Uterus (tissue), 4 donors: ENCODE results near the gene SLC35F1. TPM values are rescaled to one million over a fixed set of nuclear protein-coding genes. Genes with fewer than 3 reads are reported as not detected.

Experiments used
- DNase-seq, 2 donors: peaks; one replicate each; pipeline ENCODE4 v3.0.0-alpha.2; 2019 to 2020
- H3K27ac ChIP-seq, 2 donors: fragments of 200-600 bp; sonication (generic); 1 replicate in 1 of 2; 2 replicates in 1 of 2; pipeline ENCODE4 v1.5.1; 2016 to 2018
- H3K27me3 ChIP-seq, 2 donors: fragments of 200-600 bp; sonication (generic); one replicate each; pipeline ENCODE4 v1.5.1; 2018 to 2019; ENCODE audit warnings: control low read depth in 1 of 2
- H3K36me3 ChIP-seq, 2 donors: fragments of 200-600 bp; sonication (generic); one replicate each; pipeline ENCODE4 v1.5.1; 2019; ENCODE audit warnings: control low read depth in 1 of 2
- H3K4me1 ChIP-seq, 2 donors: fragments of 200-600 bp; sonication (generic); one replicate each; pipeline ENCODE4 v1.5.1; 2018 to 2019; ENCODE audit warnings: control low read depth in 1 of 2
- H3K4me3 ChIP-seq, 2 donors: fragments of 200-600 bp; sonication (generic); 1 replicate in 1 of 2; 2 replicates in 1 of 2; pipeline ENCODE4 v1.5.1; 2018 to 2019; ENCODE audit warnings: mild to moderate bottlenecking in 1 of 2
- H3K9me3 ChIP-seq, 2 donors: fragments of 200-600 bp; sonication (generic); one replicate each; pipeline ENCODE4 v1.5.1; 2019; ENCODE audit warnings: control low read depth in 1 of 2
- CTCF ChIP-seq, 4 experiments: fragments of 200-600 bp in 2 of 4; fragments of 450-650 bp in 2 of 4; sonication (generic) in 2 of 4; IDR thresholded peaks; one replicate each; pipeline ENCODE4 v1.5.1; 2016 to 2019; ENCODE audit warnings: antibody characterized with exemption in 4 of 4, mild to moderate bottlenecking in 2 of 4, moderate library complexity in 1 of 4
- POLR2A ChIP-seq, 2 donors: fragments of 450-650 bp; IDR thresholded peaks; one replicate each; pipeline ENCODE4 v1.6.1; 2016; ENCODE audit warnings: antibody characterized with exemption in 2 of 2, mild to moderate bottlenecking in 1 of 2, moderate library complexity in 1 of 2
- intact Hi-C: fragments of 100-400 bp; cut with DNase I; formaldehyde crosslinking; loops from one replicate; pipeline ENCODE4 v1.15.1; 2023; ENCODE audit warnings: low total_unique reads
- total RNA-seq, 4 donors: library from RNA; depleted of rRNA in 3 of 4; stranded (reverse); fragments of >200 nt in 3 of 4; gene quantifications; one replicate each; pipeline versions ENCODE4 v1.1.0 to v1.2.4, GENCODE V29; 2014 to 2023
- donor health status: DM: yes; HTN: yes; CAD: no.

The SLC35F1 gene
- total RNA-seq, 4 donors from 2014 or later = 1.0 to 12.1 (median 9.7) TPM

- Histone ChIP-seq H3K36me3 (no peaks in the 10 kb centered on the region), H3K9me3 (no peaks in the 10 kb centered on the region), H3K27me3 (no peaks in the 10 kb centered on the region), H3K4me1 (no peaks in the 10 kb centered on the region), H3K4me3 (no peak overlapping the region), H3K27ac (no peak overlapping the region)
- intact Hi-C loops = no loop called here
- TF ChIP-seq POLR2A (IDR thresholded peaks at IDR 0.05) (no peak), CTCF (IDR thresholded peaks at IDR 0.05) (no peak)
- DNase-seq = no peak
Measured at GRCh38 chr6:117916483-117916882, 9.4 kb downstream of the SLC35F1 start.

GRCh38 chr6:117917176-117917575, 10.1 kb downstream of the SLC35F1 start:
- DNase-seq = no peak
- Histone ChIP-seq H3K27me3 (no peaks in the 10 kb centered on the region), H3K27ac (no peak overlapping the region), H3K4me1 (no peaks in the 10 kb centered on the region), H3K36me3 (no peaks in the 10 kb centered on the region), H3K4me3 (no peak overlapping the region), H3K9me3 (no peaks in the 10 kb centered on the region)
- TF ChIP-seq CTCF (IDR thresholded peaks at IDR 0.05) (no peak), POLR2A (IDR thresholded peaks at IDR 0.05) (no peak)
- intact Hi-C loops = no loop called here

DNA sequence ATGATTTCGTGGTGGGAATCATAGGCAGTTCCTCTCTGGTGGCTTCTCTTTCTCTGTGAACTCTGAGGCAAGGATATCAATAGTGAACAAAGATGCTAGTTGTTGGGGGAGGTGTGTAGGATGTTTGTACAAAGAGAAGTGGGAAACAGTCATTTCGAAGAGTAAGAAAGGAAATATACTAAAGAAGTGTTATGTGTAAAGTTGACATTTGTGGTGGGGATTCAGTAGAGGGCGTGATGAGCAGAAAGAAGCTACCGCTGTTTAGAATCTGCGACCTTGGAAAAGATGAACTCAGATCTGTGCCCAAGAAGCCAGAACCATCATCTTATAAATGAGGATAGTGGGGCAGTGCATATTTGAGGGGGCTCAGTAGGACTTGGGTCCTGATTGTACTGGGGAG, 11.4 kb downstream of the SLC35F1 start:
- TF ChIP-seq POLR2A (IDR thresholded peaks at IDR 0.05) (no peak), CTCF (IDR thresholded peaks at IDR 0.05) (no peak)
- Histone ChIP-seq H3K4me1 (no peaks in the 10 kb centered on the region), H3K9me3 (no peaks in the 10 kb centered on the region), H3K27ac (no peak overlapping the region), H3K36me3 (no peaks in the 10 kb centered on the region), H3K4me3 (no peak overlapping the region), H3K27me3 (no peaks in the 10 kb centered on the region)
- no peak for DNase-seq
- intact Hi-C loops = no loop called here

DNA sequence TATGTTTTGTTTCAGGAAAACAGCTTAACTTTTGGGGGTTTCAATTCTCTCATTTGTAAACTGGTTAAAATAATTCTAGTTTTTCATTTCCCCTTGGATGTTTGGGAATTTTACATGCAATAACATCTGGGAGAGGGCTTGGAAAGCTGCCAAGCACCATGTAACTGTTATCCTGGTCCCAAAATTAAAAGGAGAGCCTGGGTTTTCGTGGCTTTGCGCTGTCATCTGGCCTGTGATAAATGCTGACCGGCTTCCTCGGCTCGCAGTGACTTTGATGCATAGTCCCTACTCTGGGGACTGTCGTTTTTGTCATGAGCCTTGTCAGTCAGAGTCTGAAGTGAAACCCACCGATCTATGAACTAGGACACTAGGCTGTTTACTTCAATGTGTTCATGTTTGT, 12.2 kb downstream of the SLC35F1 start:
- no peak for TF ChIP-seq POLR2A (IDR thresholded peaks at IDR 0.05)
- no peak for TF ChIP-seq CTCF (IDR thresholded peaks at IDR 0.05)
- H3K36me3 ChIP-seq = no peaks in the 10 kb centered on the region
- DNase-seq = peak in 1 of 2 donors; percentile 20
- no peaks in the 10 kb centered on the region for H3K27me3 ChIP-seq
- H3K27ac ChIP-seq = no peak overlapping the region
- H3K9me3 ChIP-seq = no peaks in the 10 kb centered on the region
- intact Hi-C loops = no loop called here
- H3K4me1 ChIP-seq = no peaks in the 10 kb centered on the region
- no peak overlapping the region for H3K4me3 ChIP-seq

- Histone ChIP-seq H3K27me3 (no peaks in the 10 kb centered on the region), H3K4me3 (peak overlapping the region in 1 of 2 donors; percentile 16), H3K27ac (no peak overlapping the region), H3K4me1 (no peaks in the 10 kb centered on the region), H3K36me3 (no peaks in the 10 kb centered on the region), H3K9me3 (no peaks in the 10 kb centered on the region)
- intact Hi-C loops = no loop called here
- TF ChIP-seq CTCF (IDR thresholded peaks at IDR 0.05) = no peak
- no peak for TF ChIP-seq POLR2A (IDR thresholded peaks at IDR 0.05)
- DNase-seq = peak; percentile 28 to 31
Measured at GRCh38 chr6:117919775-117920729, 13.0 kb downstream of the SLC35F1 start.
